Activated CD4-positive, CD25-positive, alpha-beta regulatory T cell treated with anti-CD3 and anti-CD28 coated beads, Interleukin-2, amount 50 U/mL, for 72 hours (primary cell): ENCODE results near the gene NXPH2.
"Not testable (repeated sequence)": the region's sequence is repeated elsewhere in the genome, so short reads cannot be mapped to it uniquely, and the experiment has no call there.

Experiments
- DNase-seq: peaks from one replicate; pipeline ENCODE4 v3.0.0; 2021

Gene NXPH2

GRCh38 chr2:138752197-138752956 lies 27.8 kb downstream of the NXPH2 start:
- no peak for DNase-seq

- no peak for DNase-seq
Observed at GRCh38 chr2:138744713-138745112, 35.5 kb downstream of the NXPH2 start.

GRCh38 chr2:138742441-138743057 lies 37.6 kb downstream of the NXPH2 start:
- DNase-seq: no peak

GRCh38 chr2:138741851-138742250 lies 38.3 kb downstream of the NXPH2 start:
- DNase-seq: no peak

- DNase-seq: not testable (repeated sequence)
Observed at GRCh38 chr2:138737009-138737554, 43.1 kb downstream of the NXPH2 start.

GRCh38 chr2:138732651-138733050 lies 47.5 kb downstream of the NXPH2 start:
- DNase-seq: no peak

GRCh38 chr2:138730497-138731030 lies 49.6 kb downstream of the NXPH2 start:
- DNase-seq: no peak

- DNase-seq: no peak
Observed at GRCh38 chr2:138727956-138728355, 52.2 kb downstream of the NXPH2 start.

- no peak for DNase-seq
Observed at GRCh38 chr2:138726681-138727080, 53.5 kb downstream of the NXPH2 start.

- DNase-seq: no peak
Observed at GRCh38 chr2:138724729-138725459, 55.3 kb downstream of the NXPH2 start.

GRCh38 chr2:138724327-138724726 lies 55.9 kb downstream of the NXPH2 start:
- no peak for DNase-seq

GRCh38 chr2:138723196-138723987 lies 56.8 kb downstream of the NXPH2 start:
- no peak for DNase-seq

- DNase-seq: no peak
Observed at GRCh38 chr2:138722316-138722715, 57.9 kb downstream of the NXPH2 start.

- no peak for DNase-seq
Observed at GRCh38 chr2:138720035-138720838, 60.0 kb downstream of the NXPH2 start.

- no peak for DNase-seq
Observed at GRCh38 chr2:138718405-138718804, 61.8 kb downstream of the NXPH2 start.

GRCh38 chr2:138716183-138716582 lies 64.0 kb downstream of the NXPH2 start:
- DNase-seq: no peak

GRCh38 chr2:138713504-138713903 lies 66.7 kb downstream of the NXPH2 start:
- no peak for DNase-seq

GRCh38 chr2:138713069-138713496 lies 67.1 kb downstream of the NXPH2 start:
- DNase-seq: no peak

GRCh38 chr2:138712212-138712979 lies 67.8 kb downstream of the NXPH2 start:
- no peak for DNase-seq

- no peak for DNase-seq
Observed at GRCh38 chr2:138711812-138712211, 68.4 kb downstream of the NXPH2 start.
